Gastrocnemius medialis (tissue), 4 donors: ENCODE measurements around the gene DOCK7.

Source experiments
- POLR2A ChIP-seq, 2 donors: fragments of 450-650 bp; IDR thresholded peaks; one replicate each; pipeline ENCODE4 v1.6.1; 2017; ENCODE audit warnings: antibody characterized with exemption in 2 of 2, mild to moderate bottlenecking in 2 of 2, moderate library complexity in 2 of 2
- TF ChIP-seq, protein P1 (sequence below), 5 experiments: fragments of 450-650 bp in 3 of 5; fragments of 200-600 bp in 2 of 5; sonication (generic) in 2 of 5; IDR thresholded peaks in 4 of 5; conservative IDR thresholded peaks in 1 of 5; 1 replicate in 4 of 5; 2 replicates in 1 of 5; pipeline ENCODE4 v1.5.1; 2016 to 2019; ENCODE audit warnings: antibody characterized with exemption in 5 of 5, mild to moderate bottlenecking in 3 of 5, moderate library complexity in 3 of 5

DNA sequence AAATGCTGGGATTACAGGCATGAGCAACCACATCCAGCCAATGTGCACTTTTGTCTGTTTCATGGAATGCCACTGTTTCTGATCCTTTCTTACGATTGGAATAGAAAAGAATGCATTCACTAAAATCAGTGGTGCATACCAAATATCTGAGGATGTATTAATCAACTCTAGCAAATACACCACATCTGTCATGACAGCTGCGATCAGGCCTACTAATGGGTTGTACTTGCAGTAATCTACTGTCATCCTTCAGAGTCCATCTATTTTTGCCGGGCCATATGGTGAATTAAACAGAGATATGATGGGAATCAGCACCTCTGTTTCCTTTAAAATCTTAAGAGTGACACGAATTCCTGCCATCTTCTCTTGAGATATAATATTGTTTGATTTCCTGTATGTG, 259.8 kb downstream of the DOCK7 start:
- TF ChIP-seq, protein P1, sequence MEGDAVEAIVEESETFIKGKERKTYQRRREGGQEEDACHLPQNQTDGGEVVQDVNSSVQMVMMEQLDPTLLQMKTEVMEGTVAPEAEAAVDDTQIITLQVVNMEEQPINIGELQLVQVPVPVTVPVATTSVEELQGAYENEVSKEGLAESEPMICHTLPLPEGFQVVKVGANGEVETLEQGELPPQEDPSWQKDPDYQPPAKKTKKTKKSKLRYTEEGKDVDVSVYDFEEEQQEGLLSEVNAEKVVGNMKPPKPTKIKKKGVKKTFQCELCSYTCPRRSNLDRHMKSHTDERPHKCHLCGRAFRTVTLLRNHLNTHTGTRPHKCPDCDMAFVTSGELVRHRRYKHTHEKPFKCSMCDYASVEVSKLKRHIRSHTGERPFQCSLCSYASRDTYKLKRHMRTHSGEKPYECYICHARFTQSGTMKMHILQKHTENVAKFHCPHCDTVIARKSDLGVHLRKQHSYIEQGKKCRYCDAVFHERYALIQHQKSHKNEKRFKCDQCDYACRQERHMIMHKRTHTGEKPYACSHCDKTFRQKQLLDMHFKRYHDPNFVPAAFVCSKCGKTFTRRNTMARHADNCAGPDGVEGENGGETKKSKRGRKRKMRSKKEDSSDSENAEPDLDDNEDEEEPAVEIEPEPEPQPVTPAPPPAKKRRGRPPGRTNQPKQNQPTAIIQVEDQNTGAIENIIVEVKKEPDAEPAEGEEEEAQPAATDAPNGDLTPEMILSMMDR (IDR thresholded peaks at IDR 0.05 in 4 of 5, conservative IDR thresholded peaks at IDR 0.05 in 1 of 5) = no peak
- TF ChIP-seq POLR2A (IDR thresholded peaks at IDR 0.05) = no peak
